Endothelial cell of umbilical vein (primary cell): ENCODE results near the gene CERS2. TPM values are rescaled to one million over a fixed set of nuclear protein-coding genes. Genes with fewer than 3 reads are reported as not detected.

Experiments used
- BruUV-seq: library from RNA; stranded (reverse); fragments of 400-500 nt; replicated peaks from 2 replicates; lab custom pipeline; 2021; lab: Mats Ljungman, UMichigan
- CTCF ChIA-PET: fragments of 300-600, 350-600 bp; sonication (Branson Sonifier 250); formaldehyde crosslinking; loops from one replicate; lab custom pipeline; 2021; ENCODE audit warnings: antibody characterized with exemption, inconsistent platforms; lab: Charles Lee
- POLR2A ChIA-PET: fragments of 300-600, 350-600 bp; sonication (Branson Sonifier 250); formaldehyde crosslinking; loops from one replicate; lab custom pipeline; 2021; ENCODE audit warnings: antibody characterized with exemption, inconsistent platforms; lab: Charles Lee
- DNase-seq: peaks from one replicate; pipeline ENCODE4 v3.0.0-alpha.2; 2011; ENCODE audit warnings: low read depth, low spot score
- FAIRE-seq: peaks from 2 replicates; lab custom pipeline; 2011; peaks lifted over from hg19 to GRCh38; lab: Jason Lieb, UNC
- H2AFZ ChIP-seq: 2 replicates; pipeline ENCODE4 v1.6.0; 2012; ENCODE audit warnings: low read depth, low read length, control low read depth, inconsistent platforms
- H3K27ac ChIP-seq: 2 replicates; pipeline ENCODE4 v1.5.1; 2011; ENCODE audit warnings: low read depth, mild to moderate bottlenecking, control low read depth, low read length, moderate library complexity; ENCODE audit not compliant: insufficient read depth
- H3K27me3 ChIP-seq, 2 experiments: 2 replicates each; pipeline versions ENCODE4 v1.6.0 to v1.6.1; 2011; ENCODE audit warnings: low read length in 2 of 2, mixed read lengths in 1 of 2; ENCODE audit not compliant: control insufficient read depth in 2 of 2, insufficient read depth in 2 of 2
- H3K36me3 ChIP-seq, 2 experiments: 2 replicates in 1 of 2; 3 replicates in 1 of 2; pipeline ENCODE4 v1.5.1; 2011; ENCODE audit warnings: low read length in 2 of 2, mild to moderate bottlenecking in 1 of 2, moderate library complexity in 1 of 2; ENCODE audit not compliant: control insufficient read depth in 2 of 2, insufficient read depth in 2 of 2; ENCODE audit errors: extremely low read depth in 1 of 2
- H3K4me1 ChIP-seq: 3 replicates; pipeline ENCODE4 v1.5.1; 2011; ENCODE audit warnings: mild to moderate bottlenecking, low read length; ENCODE audit not compliant: control insufficient read depth, insufficient read depth; ENCODE audit errors: extremely low read depth
- H3K4me2 ChIP-seq: 2 replicates; pipeline ENCODE4 v1.6.1; 2011; ENCODE audit warnings: low read length, control low read depth, mixed read lengths; ENCODE audit not compliant: insufficient read depth
- H3K4me3 ChIP-seq, 3 experiments: fragments of 200-600 bp in 1 of 3; sonication (generic), shearing (Covaris generic) in 1 of 3; replicated peaks in 1 of 3; 2 replicates each; pipeline ENCODE4 v1.5.1; 2011 to 2016; ENCODE audit warnings: control low read depth in 3 of 3, low read length in 3 of 3, mild to moderate bottlenecking in 2 of 3, inconsistent platforms in 1 of 3, low read depth in 1 of 3, moderate library complexity in 1 of 3; ENCODE audit not compliant: insufficient read depth in 1 of 3
- H3K79me2 ChIP-seq: 2 replicates; pipeline ENCODE4 v1.6.0; 2012; ENCODE audit warnings: low read length, inconsistent platforms; ENCODE audit not compliant: control insufficient read depth, insufficient read depth
- H3K9ac ChIP-seq: replicated peaks from 2 replicates; pipeline ENCODE3; 2011; ENCODE audit warnings: low read length, control low read depth; ENCODE audit not compliant: insufficient read depth; ENCODE audit errors: extremely low read depth
- H3K9me1 ChIP-seq: replicated peaks from 3 replicates; pipeline ENCODE4 v1.6.0; 2011; ENCODE audit warnings: mild to moderate bottlenecking, low read length; ENCODE audit not compliant: control insufficient read depth, insufficient read depth; ENCODE audit errors: extremely low read depth
- H3K9me3 ChIP-seq: replicated peaks from 2 replicates; pipeline ENCODE4 v1.5.1; 2012; ENCODE audit warnings: low read length, inconsistent platforms; ENCODE audit not compliant: control insufficient read depth, insufficient read depth
- H4K20me1 ChIP-seq: replicated peaks from 2 replicates; pipeline ENCODE3; 2011; ENCODE audit warnings: mild to moderate bottlenecking, low read length; ENCODE audit not compliant: control insufficient read depth, insufficient read depth; ENCODE audit errors: extremely low read depth
- CTCF ChIP-seq, 2 donors: IDR thresholded peaks; 1 replicate in 1 of 2; 2 replicates in 1 of 2; pipeline ENCODE4 v1.5.1; 2011; ENCODE audit warnings: low read length in 2 of 2, mild to moderate bottlenecking in 2 of 2, moderate library complexity in 2 of 2, control low read depth in 1 of 2, inconsistent platforms in 1 of 2, low read depth in 1 of 2; ENCODE audit not compliant: insufficient read depth in 1 of 2; ENCODE audit errors: extremely low read depth in 1 of 2
- EZH2 ChIP-seq: IDR thresholded peaks from 2 replicates; pipeline ENCODE4 v1.6.1; 2012; ENCODE audit warnings: borderline replicate concordance, low read depth, mild to moderate bottlenecking, moderate library complexity, low read length, inconsistent platforms; ENCODE audit not compliant: severe bottlenecking
- FOS ChIP-seq: IDR thresholded peaks from 2 replicates; pipeline ENCODE4 v1.6.1; 2011; ENCODE audit warnings: mild to moderate bottlenecking, low read length, moderate library complexity, borderline replicate concordance; ENCODE audit not compliant: insufficient read depth
- GATA2 ChIP-seq: IDR thresholded peaks from 2 replicates; pipeline ENCODE4 v1.7.0; 2011; ENCODE audit warnings: low read depth, mild to moderate bottlenecking, moderate library complexity, mixed read lengths, low read length; ENCODE audit not compliant: insufficient read length, insufficient read depth
- JUN ChIP-seq: IDR thresholded peaks from 2 replicates; pipeline ENCODE4 v1.6.1; 2011; ENCODE audit warnings: borderline replicate concordance, low read depth; ENCODE audit not compliant: insufficient read length, insufficient read depth
- MAX ChIP-seq: IDR thresholded peaks from 2 replicates; pipeline ENCODE4 v1.6.1; 2011; ENCODE audit not compliant: insufficient read depth, insufficient read length
- MYC ChIP-seq: IDR thresholded peaks from one replicate; pipeline ENCODE4 v1.6.1; 2011; ENCODE audit warnings: mild to moderate bottlenecking, low read depth, low read length
- POLR2A ChIP-seq: IDR thresholded peaks from 2 replicates; pipeline ENCODE4 v1.6.1; 2012; ENCODE audit warnings: low read depth, mild to moderate bottlenecking, control low read depth, low read length
- POLR2AphosphoS5 ChIP-seq: IDR thresholded peaks from 2 replicates; pipeline ENCODE4 v1.6.1; 2012; ENCODE audit warnings: low read depth, mild to moderate bottlenecking, control low read depth, low read length, moderate library complexity; ENCODE audit not compliant: insufficient read depth
- dilution Hi-C: fragments of 300-500 bp; cut with MboI; formaldehyde crosslinking; loops from one replicate; pipeline ENCODE4 v1.15.0; 2019; ENCODE audit warnings: low sequenced_read_pairs; ENCODE audit not compliant: extremely low pct_ligation_motif_present
- intact Hi-C: fragments of 100-400 bp; cut with micrococcal nuclease; formaldehyde crosslinking; loops from one replicate; pipeline ENCODE4 v1.10.0; 2022
- polyA plus RNA-seq, 4 experiments: library from polyadenylated mRNA; depleted of rRNA in 3 of 4; stranded (reverse) in 3 of 4; unstranded in 1 of 4; fragments of >200 nt; gene quantifications; 2 replicates each; pipeline versions ENCODE4 v1.2.1 to v1.2.3, GENCODE V29; 2011 to 2012; ENCODE audit warnings: missing spikeins in 1 of 4
- total RNA-seq: library from RNA; stranded (reverse); gene quantifications from 2 replicates; pipeline ENCODE4 v1.2.3, GENCODE V29; 2021

CERS2 gene
- total and polyA plus RNA-seq, 2 donors (not counting 3 experiments of a cell fraction or from before 2014, with no cell fraction given), result 143 to 155 TPM

GRCh38 chr1:151010346-151010726 is 35.7 kb upstream of the CERS2 start:
- H2AFZ ChIP-seq, result no peak overlapping the region

GRCh38 chr1:151009674-151010345 is 35.2 kb upstream of the CERS2 start:
- H3K4me3 ChIP-seq, result no peak overlapping the region
- dilution Hi-C loops (no loop called here), intact Hi-C loops (loop anchor here (2.0 kb wide), 1 partner anchor 49 kb away; the partner anchor contains the start of gene CDC42SE1)
- DNase-seq (no peak), FAIRE-seq (no peak)
- TF ChIP-seq CTCF (IDR thresholded peaks at IDR 0.05; ENCODE audit: extremely low read depth in 1 of 2, insufficient read depth in 1 of 2, low read depth in 1 of 2, low read length in 2 of 2), result no peak
- TF ChIP-seq FOS, result no peak
- TF ChIP-seq MYC, result no peak
- TF ChIP-seq GATA2, result no peak
- no peak for TF ChIP-seq JUN
- no peak for TF ChIP-seq EZH2
- TF ChIP-seq POLR2A, result no peak
- TF ChIP-seq POLR2AphosphoS5, result no peak
- no peak for TF ChIP-seq MAX
- POLR2A ChIA-PET, result no interaction called here
- H3K9ac ChIP-seq, result no peak overlapping the region
- no peak overlapping the region for H2AFZ ChIP-seq
- H3K9me3 ChIP-seq, result no peaks in the 10 kb centered on the region
- no peaks in the 10 kb centered on the region for H3K79me2 ChIP-seq
- no peaks in the 10 kb centered on the region for H4K20me1 ChIP-seq
- H3K4me1 ChIP-seq, result peaks cover 28% of the 10 kb centered on the region
- CTCF ChIA-PET, result interaction anchor here (0.7 to 1.1 kb wide), 2 partner anchors 15 to 90 kb away, joined by 3 read pairs; no protein-coding TSS in a partner anchor
- H3K27ac ChIP-seq, result no peak overlapping the region
- H3K27me3 ChIP-seq, result no peaks in the 10 kb centered on the region
- no peaks in the 10 kb centered on the region for H3K9me1 ChIP-seq
- peak overlapping the region; percentile 28 for H3K4me2 ChIP-seq
- H3K36me3 ChIP-seq, result no peaks in the 10 kb centered on the region
- no TSS peak for BruUV-seq

More at GRCh38 chr1:151010346-151010726, 35.7 kb upstream of the CERS2 start:
- no peak overlapping the region for H3K9ac ChIP-seq
- ChIA-PET CTCF (interaction anchor here (0.7 to 1.7 kb wide), 3 partner anchors 14 to 152 kb away, joined by 3 to 4 read pairs (median 3); no protein-coding TSS in a partner anchor), POLR2A (no interaction called here)
- TF ChIP-seq MAX (no peak), GATA2 (no peak), POLR2A (no peak), FOS (no peak), JUN (no peak), EZH2 (no peak), POLR2AphosphoS5 (no peak)
- no peak overlapping the region for H3K27ac ChIP-seq
- H3K4me1 ChIP-seq, result peaks cover 28% of the 10 kb centered on the region
- H3K9me1 ChIP-seq, result no peaks in the 10 kb centered on the region
- intact Hi-C loops, result no loop called here
- DNase-seq (no peak), FAIRE-seq (no peak)
- no peaks in the 10 kb centered on the region for H3K27me3 ChIP-seq
- no peaks in the 10 kb centered on the region for H3K9me3 ChIP-seq
- no peaks in the 10 kb centered on the region for H4K20me1 ChIP-seq
- no peak overlapping the region for H3K4me2 ChIP-seq
- BruUV-seq, result no TSS peak
- H3K79me2 ChIP-seq, result no peaks in the 10 kb centered on the region
- H3K36me3 ChIP-seq, result no peaks in the 10 kb centered on the region
- no peak overlapping the region for H3K4me3 ChIP-seq
- dilution Hi-C loops, result no loop called here
